Bronchial epithelial cell (primary cell): ENCODE measurements around the gene ANTXRL. TPM values are rescaled to one million over a fixed set of nuclear protein-coding genes. Genes with fewer than 3 reads are reported as not detected.
"Not testable (repeated sequence)": the region's sequence is repeated elsewhere in the genome, so short reads cannot be mapped to it uniquely, and the experiment has no call there.

Source experiments
- DNase-seq: peaks from one replicate; pipeline ENCODE4 v3.0.0-alpha.2; 2010; ENCODE audit warnings: low read depth
- FAIRE-seq: peaks from 2 replicates; lab custom pipeline; 2011; peaks lifted over from hg19 to GRCh38; lab: Jason Lieb, UNC
- H3K27me3 ChIP-seq: 2 replicates; pipeline ENCODE4 v1.5.1; 2011; ENCODE audit warnings: low read length; ENCODE audit not compliant: control insufficient read depth, insufficient read depth
- H3K36me3 ChIP-seq: 2 replicates; pipeline ENCODE4 v1.5.1; 2011; ENCODE audit warnings: low read length; ENCODE audit not compliant: control insufficient read depth, insufficient read depth
- H3K4me3 ChIP-seq: 2 replicates; pipeline ENCODE4 v1.5.1; 2011; ENCODE audit warnings: mild to moderate bottlenecking, low read depth, low read length, control low read depth
- CTCF ChIP-seq: IDR thresholded peaks from 2 replicates; pipeline ENCODE4 v1.5.1; 2011; ENCODE audit warnings: mild to moderate bottlenecking, moderate library complexity, low read length, control low read depth, inconsistent platforms; ENCODE audit not compliant: insufficient read depth, severe bottlenecking
- total RNA-seq: library from RNA; depleted of rRNA; stranded (reverse); fragments of >200 nt; gene quantifications from 2 replicates; pipeline ENCODE4 v1.2.1, GENCODE V29; 2014

Gene ANTXRL
- total RNA-seq, 1 donor from 2014 or later = not detected

GRCh38 chr10:46268076-46268881 is 18.5 kb upstream of the ANTXRL start:
- Histone ChIP-seq H3K27me3 (no peaks in the 10 kb centered on the region), H3K36me3 (no peaks in the 10 kb centered on the region), H3K4me3 (no peak overlapping the region)
- TF ChIP-seq CTCF = no peak
- DNase-seq (no peak), FAIRE-seq (no peak)

- H3K4me3 ChIP-seq, H3K36me3 ChIP-seq, DNase-seq, FAIRE-seq, H3K27me3 ChIP-seq: not testable (repeated sequence)
These were observed 17.2 kb upstream of the ANTXRL start for GRCh38 chr10:46269554-46270053.

- DNase-seq (no peak), FAIRE-seq (no peak)
- Histone ChIP-seq H3K27me3 (no peaks in the 10 kb centered on the region), H3K4me3 (no peak overlapping the region), H3K36me3 (no peaks in the 10 kb centered on the region)
- TF ChIP-seq CTCF = no peak
These were observed 16.5 kb upstream of the ANTXRL start for GRCh38 chr10:46270086-46270811.

- not testable (repeated sequence) for H3K4me3 ChIP-seq, FAIRE-seq, H3K27me3 ChIP-seq, H3K36me3 ChIP-seq, DNase-seq
These were observed 15.8 kb upstream of the ANTXRL start for GRCh38 chr10:46270963-46271530.

- not testable (repeated sequence) for FAIRE-seq, H3K4me3 ChIP-seq, DNase-seq, H3K36me3 ChIP-seq, H3K27me3 ChIP-seq
These were observed 14.8 kb upstream of the ANTXRL start for GRCh38 chr10:46271795-46272499.

GRCh38 chr10:46272863-46273415 is 13.9 kb upstream of the ANTXRL start:
- DNase-seq (no peak), FAIRE-seq (no peak)
- Histone ChIP-seq H3K36me3 (no peaks in the 10 kb centered on the region), H3K4me3 (no peak overlapping the region), H3K27me3 (no peaks in the 10 kb centered on the region)
- TF ChIP-seq CTCF = no peak
